Measurements from ENCODE around the gene TBC1D10A. TPM values are rescaled to one million over a fixed set of nuclear protein-coding genes. Genes with fewer than 3 reads are reported as not detected.

Gene TBC1D10A
- total RNA-seq, 4 donors from 2014 or later = 46.8 to 63.9 (median 52.1) TPM

DNA sequence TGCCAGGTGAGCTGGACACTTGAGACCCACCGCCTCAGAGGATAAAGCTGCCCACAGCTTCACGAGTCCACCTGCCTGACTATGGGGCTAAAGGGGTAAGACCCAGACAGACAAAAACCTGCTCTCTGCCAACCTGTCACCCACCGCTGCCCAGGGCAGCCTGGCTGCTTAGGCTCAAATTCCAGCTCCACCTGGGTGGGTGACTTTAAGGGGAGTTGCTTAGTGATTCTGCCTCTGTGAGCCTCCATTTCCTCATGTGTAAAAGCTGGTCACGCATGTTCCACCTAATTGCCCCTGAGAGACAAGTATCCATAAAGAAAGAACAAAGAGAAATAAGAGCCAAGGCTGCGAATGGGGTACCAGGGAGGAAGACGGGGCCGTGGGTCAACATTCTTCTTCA lies 33.7 kb downstream of the TBC1D10A start:
- H3K27ac ChIP-seq = peak overlapping the region in 2 of 4 donors; percentile 5 to 94
- no peak overlapping the region for H3K4me3 ChIP-seq
- H3K4me1 ChIP-seq = peaks cover 7 to 64% (median 31%) of the 10 kb centered on the region in 4 donors
- no peaks in the 10 kb centered on the region for H3K9me3 ChIP-seq
- H3K27me3 ChIP-seq = no peaks in the 10 kb centered on the region
- H3K36me3 ChIP-seq = peaks cover 0 to 63% (median 19%) of the 10 kb centered on the region in 3 donors
- no peak for DNase-seq (ENCODE audit: low spot score in 2 of 2)
- WGBS, 2 donors = 82 to 85% methylated on average over 7 of the region's 7 CpGs
- TF ChIP-seq POLR2A (IDR thresholded peaks at IDR 0.05) (no peak), EP300 (IDR thresholded peaks at IDR 0.05) (no peak)
- TF ChIP-seq, protein P1, sequence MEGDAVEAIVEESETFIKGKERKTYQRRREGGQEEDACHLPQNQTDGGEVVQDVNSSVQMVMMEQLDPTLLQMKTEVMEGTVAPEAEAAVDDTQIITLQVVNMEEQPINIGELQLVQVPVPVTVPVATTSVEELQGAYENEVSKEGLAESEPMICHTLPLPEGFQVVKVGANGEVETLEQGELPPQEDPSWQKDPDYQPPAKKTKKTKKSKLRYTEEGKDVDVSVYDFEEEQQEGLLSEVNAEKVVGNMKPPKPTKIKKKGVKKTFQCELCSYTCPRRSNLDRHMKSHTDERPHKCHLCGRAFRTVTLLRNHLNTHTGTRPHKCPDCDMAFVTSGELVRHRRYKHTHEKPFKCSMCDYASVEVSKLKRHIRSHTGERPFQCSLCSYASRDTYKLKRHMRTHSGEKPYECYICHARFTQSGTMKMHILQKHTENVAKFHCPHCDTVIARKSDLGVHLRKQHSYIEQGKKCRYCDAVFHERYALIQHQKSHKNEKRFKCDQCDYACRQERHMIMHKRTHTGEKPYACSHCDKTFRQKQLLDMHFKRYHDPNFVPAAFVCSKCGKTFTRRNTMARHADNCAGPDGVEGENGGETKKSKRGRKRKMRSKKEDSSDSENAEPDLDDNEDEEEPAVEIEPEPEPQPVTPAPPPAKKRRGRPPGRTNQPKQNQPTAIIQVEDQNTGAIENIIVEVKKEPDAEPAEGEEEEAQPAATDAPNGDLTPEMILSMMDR (IDR thresholded peaks at IDR 0.05) = no peak

DNA sequence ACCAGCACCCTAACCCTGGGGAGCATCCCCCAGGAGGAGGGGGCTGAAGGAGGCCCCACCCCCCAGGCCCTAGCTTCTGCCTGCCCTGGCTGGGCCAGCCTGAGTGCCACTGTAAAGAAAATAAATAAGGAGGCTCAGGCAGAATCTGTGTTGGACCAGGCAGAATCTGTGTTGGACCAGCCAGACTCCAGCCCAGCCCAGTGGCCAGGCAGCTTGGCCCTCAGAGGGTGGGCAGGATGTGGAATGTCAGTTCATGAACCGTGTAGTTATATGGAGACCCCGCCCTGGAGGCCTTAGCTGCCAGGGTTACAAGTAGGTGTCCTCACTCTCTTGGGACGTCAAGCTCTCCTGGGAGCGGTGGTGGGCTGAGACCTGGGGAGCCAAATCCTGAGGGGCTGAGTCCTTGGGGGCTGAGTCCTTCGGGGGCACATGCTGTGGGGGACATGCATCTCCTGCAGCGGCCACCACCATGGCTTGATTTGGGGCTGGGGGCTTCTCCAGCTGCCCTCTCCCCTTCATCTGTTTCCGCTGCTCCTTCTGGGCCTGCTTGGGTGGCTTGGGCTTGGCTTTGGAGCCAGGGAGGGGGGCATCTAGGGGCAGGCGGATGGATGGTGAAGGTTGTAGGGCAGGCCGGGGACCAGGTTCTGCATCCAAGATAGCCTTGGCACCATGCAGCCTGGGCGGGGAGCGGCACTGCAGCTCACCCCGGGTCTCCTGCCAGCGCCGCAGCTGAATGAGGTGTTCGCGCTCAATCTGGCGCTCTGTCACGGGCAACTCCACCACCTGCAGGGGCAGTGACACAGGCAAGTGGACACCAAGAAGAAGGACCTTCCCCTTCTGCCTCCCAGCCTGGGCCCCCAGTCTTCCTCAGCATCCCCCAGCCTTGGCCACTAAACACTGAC lies 34.4 kb downstream of the TBC1D10A start:
- Histone ChIP-seq H3K9me3 (no peaks in the 10 kb centered on the region), H3K4me1 (peaks cover 7 to 67% (median 27%) of the 10 kb centered on the region in 4 donors), H3K27me3 (no peaks in the 10 kb centered on the region), H3K36me3 (peaks cover 0 to 56% (median 15%) of the 10 kb centered on the region in 3 donors), H3K27ac (peak overlapping the region; percentile 94 to 99 (median 94)), H3K4me3 (no peak overlapping the region)
- WGBS, 2 donors = 78 to 86% methylated on average over 10 to 11 of the region's 18 CpGs
- TF ChIP-seq POLR2A (IDR thresholded peaks at IDR 0.05) = no peak
- TF ChIP-seq, protein P1 (IDR thresholded peaks at IDR 0.05) = no peak
- TF ChIP-seq EP300 (IDR thresholded peaks at IDR 0.05) = no peak
- no peak for DNase-seq (ENCODE audit: low spot score in 2 of 2)

DNA sequence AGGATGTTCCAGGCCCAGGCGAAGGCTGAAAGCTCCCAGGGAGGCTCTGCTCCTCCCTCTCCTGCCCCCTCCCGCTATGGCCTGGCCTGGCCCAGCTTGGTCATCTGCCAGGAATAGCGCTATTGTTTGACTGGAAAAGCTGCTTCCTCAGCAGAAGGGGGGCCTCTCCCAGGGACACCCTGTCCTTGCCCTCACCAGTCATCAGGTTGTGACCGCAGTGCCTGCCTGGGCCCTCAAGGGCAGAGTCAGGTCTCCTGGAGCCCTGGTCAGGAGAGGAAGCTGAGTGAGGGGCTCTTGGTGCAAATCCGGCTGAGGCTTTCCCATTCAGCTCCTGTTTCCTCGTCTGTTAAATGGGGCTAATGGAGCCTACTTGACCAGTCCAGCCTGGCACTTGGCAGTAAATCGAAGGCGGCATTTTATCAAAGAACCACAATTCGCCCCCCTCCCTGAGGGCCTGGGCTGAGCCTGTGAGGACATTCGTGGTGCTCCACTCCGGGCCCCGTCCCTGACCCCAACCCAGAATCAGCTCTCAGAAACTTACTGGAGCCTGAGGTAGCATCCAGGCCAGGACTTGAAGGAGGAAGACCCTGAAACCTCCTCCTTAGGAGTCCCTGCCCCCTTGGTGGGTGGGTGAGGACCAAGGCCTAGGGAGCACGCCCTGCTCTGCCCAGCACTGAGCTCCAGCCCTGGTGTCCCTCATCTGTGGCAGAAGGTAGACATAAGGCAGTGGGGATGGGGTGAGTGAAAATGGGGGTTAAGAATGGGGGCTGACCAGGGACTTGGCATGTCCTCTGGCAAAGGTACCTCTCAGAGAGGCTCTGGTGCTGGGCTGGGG lies 35.5 kb downstream of the TBC1D10A start:
- H3K27me3 ChIP-seq = no peaks in the 10 kb centered on the region
- peak; percentile 99 for TF ChIP-seq EP300 (IDR thresholded peaks at IDR 0.05)
- TF ChIP-seq POLR2A (IDR thresholded peaks at IDR 0.05) = peak; percentile 1 to 45
- TF ChIP-seq, protein P1 (IDR thresholded peaks at IDR 0.05) = peak in 1 of 5 experiments; percentile 35
- peaks cover 7 to 74% (median 27%) of the 10 kb centered on the region in 4 donors for H3K4me1 ChIP-seq
- peaks cover 0 to 53% (median 15%) of the 10 kb centered on the region in 3 donors for H3K36me3 ChIP-seq
- DNase-seq (ENCODE audit: low spot score in 2 of 2) = peak; percentile 87 to 90
- no peak overlapping the region for H3K4me3 ChIP-seq
- 26 to 33% methylated on average over 9 to 12 of the region's 13 CpGs for WGBS, 2 donors
- no peaks in the 10 kb centered on the region for H3K9me3 ChIP-seq
- peak overlapping the region; percentile 94 to 99 (median 94) for H3K27ac ChIP-seq

DNA sequence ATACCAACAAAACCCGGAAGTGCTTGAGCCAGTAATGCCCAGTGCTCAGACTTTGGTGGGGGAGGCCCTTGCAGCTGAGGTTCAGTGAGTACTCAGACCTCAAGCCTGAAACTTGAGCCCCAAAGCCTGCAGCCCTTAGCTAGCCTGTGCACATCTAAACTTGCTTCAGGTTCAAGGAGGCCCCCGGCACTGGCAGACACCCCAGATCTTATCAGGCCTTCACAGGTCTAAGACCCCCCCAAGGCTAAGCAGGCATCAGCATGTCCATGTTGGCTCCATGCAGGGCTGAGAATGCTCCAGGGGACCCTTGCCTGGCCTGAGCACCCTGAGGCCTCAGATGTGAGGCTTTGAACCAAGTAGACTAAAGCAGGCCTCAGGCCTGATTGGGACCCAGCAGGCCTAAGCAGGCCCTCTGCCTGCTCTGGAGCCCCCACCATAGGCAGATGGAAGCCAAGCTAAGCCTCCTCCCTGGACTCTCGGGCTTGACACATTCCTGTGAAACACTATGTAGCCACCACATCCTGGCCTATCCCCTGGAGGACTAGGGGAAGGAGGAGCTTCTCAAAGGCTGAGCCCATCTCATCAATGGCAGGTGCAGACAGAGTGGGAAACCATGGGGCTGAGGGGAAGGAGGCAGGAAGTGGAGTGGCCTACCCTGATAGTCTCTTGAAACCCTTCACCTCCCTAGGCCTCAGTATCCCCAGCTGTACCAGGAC lies 36.2 kb downstream of the TBC1D10A start:
- TF ChIP-seq POLR2A (IDR thresholded peaks at IDR 0.05) = peak in 1 of 2 donors; percentile 33
- TF ChIP-seq, protein P1 (IDR thresholded peaks at IDR 0.05) = no peak
- Histone ChIP-seq H3K4me1 (peaks cover 7 to 71% (median 27%) of the 10 kb centered on the region in 4 donors), H3K4me3 (peak overlapping the region in 3 of 4 donors; percentile 37 to 97 (median 80)), H3K36me3 (peaks cover 0 to 53% (median 15%) of the 10 kb centered on the region in 3 donors), H3K27me3 (no peaks in the 10 kb centered on the region), H3K27ac (peak overlapping the region; percentile 94 to 99 (median 94)), H3K9me3 (no peaks in the 10 kb centered on the region)
- DNase-seq (ENCODE audit: low spot score in 2 of 2) = no peak
- WGBS, 2 donors = 31 to 35% methylated on average over 3 of the region's 3 CpGs

Data from tibial nerve (tissue), 4 donors.